Activated CD8-positive, alpha-beta T cell treated with anti-CD3 and anti-CD28 coated beads for 36 hours (primary cell): Measurements from ENCODE around the gene SLC8B1. TPM values are rescaled to one million over a fixed set of nuclear protein-coding genes. Genes with fewer than 3 reads are reported as not detected.

ENCODE experiments used
- ATAC-seq: fragments of 200-7000 bp; cut with Tn5 transposase; one replicate; pipeline ENCODE4 v1.10.0; 2021; ENCODE audit warnings: mild to moderate bottlenecking, moderate library complexity
- CTCF ChIA-PET: fragments of 350-600 bp; sonication (Branson Sonifier 250); formaldehyde crosslinking; loops from one replicate; lab custom pipeline; 2021; ENCODE audit warnings: antibody characterized with exemption; lab: Charles Lee
- POLR2A ChIA-PET: fragments of 350-600 bp; sonication (Branson Sonifier 250); formaldehyde crosslinking; loops from one replicate; lab custom pipeline; 2021; ENCODE audit warnings: antibody characterized with exemption; lab: Charles Lee
- DNase-seq: peaks from one replicate; pipeline ENCODE4 v3.0.0-alpha.2; 2020
- H3K27ac Mint-ChIP-seq: one replicate; pipeline ENCODE4 v1.8.0; 2021; ENCODE audit warnings: mild to moderate bottlenecking, mixed read lengths
- H3K27me3 Mint-ChIP-seq: one replicate; pipeline ENCODE4 v1.8.0; 2021; ENCODE audit warnings: mixed read lengths
- H3K36me3 Mint-ChIP-seq: one replicate; pipeline ENCODE4 v1.8.0; 2021; ENCODE audit warnings: low read depth, mixed read lengths
- H3K4me1 Mint-ChIP-seq: one replicate; pipeline ENCODE4 v1.8.0; 2021; ENCODE audit warnings: low read depth, mixed read lengths
- H3K4me3 Mint-ChIP-seq: one replicate; pipeline ENCODE4 v1.8.0; 2021; ENCODE audit warnings: mild to moderate bottlenecking, moderate library complexity, mixed read lengths
- H3K9me3 Mint-ChIP-seq: one replicate; pipeline ENCODE4 v1.8.0; 2021; ENCODE audit warnings: mixed read lengths
- CTCF ChIP-seq: fragments of 200-600 bp; IDR thresholded peaks from one replicate; pipeline ENCODE4 v1.8.0; 2022; ENCODE audit warnings: antibody characterized with exemption, mild to moderate bottlenecking
- intact Hi-C: fragments of 100-400 bp; cut with micrococcal nuclease; formaldehyde crosslinking; loops from one replicate; pipeline ENCODE4 v1.10.0; 2022
- total RNA-seq, 2 experiments: library from RNA; stranded (reverse); gene quantifications; one replicate each; pipeline ENCODE4 v1.2.3, GENCODE V29; 2021

Gene SLC8B1
- total RNA-seq, 2 experiments from 2014 or later, result 13.4 to 18.9 TPM

DNA sequence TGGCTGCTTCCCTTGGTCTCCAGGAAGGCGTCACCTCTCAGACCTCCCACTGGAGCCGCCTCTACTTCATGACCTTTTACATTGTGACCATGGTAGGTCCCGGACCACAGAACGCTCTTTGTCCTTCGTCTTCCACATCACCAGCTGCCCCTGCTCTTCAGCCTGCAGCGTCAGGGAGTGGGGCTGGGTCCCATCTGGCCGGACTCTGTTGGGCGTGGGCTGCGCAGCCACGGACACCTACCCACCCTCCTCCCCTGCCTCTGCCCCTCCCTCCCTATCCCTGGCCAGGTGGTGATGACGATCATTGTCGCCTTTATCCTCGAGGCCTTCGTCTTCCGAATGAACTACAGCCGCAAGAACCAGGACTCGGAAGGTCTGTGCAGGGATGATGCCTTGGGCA, 43.3 kb downstream of the SLC8B1 start:
- no peak for TF ChIP-seq CTCF
- Mint-ChIP-seq H3K4me1 (no peaks in the 10 kb centered on the region), H3K27me3 (no peaks in the 10 kb centered on the region), H3K9me3 (no peaks in the 10 kb centered on the region), H3K27ac (no peak overlapping the region), H3K4me3 (no peak overlapping the region), H3K36me3 (peaks cover 7% of the 10 kb centered on the region)
- ChIA-PET CTCF (interaction anchor here (2.5 kb wide), 1 partner anchor 20 kb away, joined by 5 read pairs; no protein-coding TSS in a partner anchor), POLR2A (no interaction called here)
- ATAC-seq, result no peak
- intact Hi-C loops, result no loop called here
- DNase-seq, result no peak

DNA sequence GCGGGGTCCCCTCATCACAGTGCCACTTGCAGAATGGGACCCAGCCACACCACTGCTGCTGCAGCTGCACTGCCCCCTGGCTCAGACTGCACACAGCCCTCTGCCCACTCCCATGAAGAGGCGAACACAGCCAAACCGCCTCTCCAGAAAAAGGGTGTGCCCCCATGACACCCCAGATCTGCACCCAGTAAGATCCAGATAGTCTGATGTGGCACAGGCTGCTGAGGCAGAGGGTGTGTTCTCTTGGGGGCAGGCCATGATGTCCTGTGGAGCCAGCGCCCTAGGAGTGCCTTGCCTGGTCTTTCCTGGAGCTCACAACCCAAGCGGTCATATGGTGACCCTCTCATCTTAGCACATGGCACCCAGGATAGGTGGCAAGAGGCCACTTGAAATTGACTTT, 44.4 kb downstream of the SLC8B1 start:
- ChIA-PET CTCF (interaction anchor here (2.5 kb wide), 1 partner anchor 21 kb away, joined by 5 read pairs; no protein-coding TSS in a partner anchor), POLR2A (no interaction called here)
- H3K27ac Mint-ChIP-seq, result no peak overlapping the region
- intact Hi-C loops, result no loop called here
- TF ChIP-seq CTCF, result no peak
- no peaks in the 10 kb centered on the region for H3K9me3 Mint-ChIP-seq
- no peak overlapping the region for H3K4me3 Mint-ChIP-seq
- DNase-seq (no peak), ATAC-seq (no peak)
- peaks cover 7% of the 10 kb centered on the region for H3K36me3 Mint-ChIP-seq
- no peaks in the 10 kb centered on the region for H3K4me1 Mint-ChIP-seq
- no peaks in the 10 kb centered on the region for H3K27me3 Mint-ChIP-seq

- no peaks in the 10 kb centered on the region for H3K27me3 Mint-ChIP-seq
- H3K4me1 Mint-ChIP-seq, result no peaks in the 10 kb centered on the region
- DNase-seq, result no peak
- POLR2A ChIA-PET, result interaction anchor here (0.6 to 1.2 kb wide), 2 partner anchors 9 kb away, joined by 4 to 5 read pairs; no protein-coding TSS in a partner anchor
- H3K9me3 Mint-ChIP-seq, result no peaks in the 10 kb centered on the region
- intact Hi-C loops, result no loop called here
- no peak for ATAC-seq
- CTCF ChIA-PET, result interaction anchor here (0.9 to 2.5 kb wide), 2 partner anchors 18 to 22 kb away, joined by 3 to 5 read pairs; no protein-coding TSS in a partner anchor
- H3K27ac Mint-ChIP-seq, result no peak overlapping the region
- H3K4me3 Mint-ChIP-seq, result no peak overlapping the region
- TF ChIP-seq CTCF, result no peak
- peaks cover 9% of the 10 kb centered on the region for H3K36me3 Mint-ChIP-seq
Measured at GRCh38 chr12:113289361-113289760, 45.5 kb downstream of the SLC8B1 start.

- Mint-ChIP-seq H3K27ac (no peak overlapping the region), H3K36me3 (peaks cover 9% of the 10 kb centered on the region), H3K4me3 (no peak overlapping the region), H3K27me3 (no peaks in the 10 kb centered on the region), H3K4me1 (no peaks in the 10 kb centered on the region), H3K9me3 (no peaks in the 10 kb centered on the region)
- ATAC-seq (no peak), DNase-seq (no peak)
- CTCF ChIA-PET, result no interaction called here
- TF ChIP-seq CTCF, result no peak
- POLR2A ChIA-PET, result no interaction called here
- intact Hi-C loops, result no loop called here
Measured at GRCh38 chr12:113287899-113288282, 47.0 kb downstream of the SLC8B1 start.

DNA sequence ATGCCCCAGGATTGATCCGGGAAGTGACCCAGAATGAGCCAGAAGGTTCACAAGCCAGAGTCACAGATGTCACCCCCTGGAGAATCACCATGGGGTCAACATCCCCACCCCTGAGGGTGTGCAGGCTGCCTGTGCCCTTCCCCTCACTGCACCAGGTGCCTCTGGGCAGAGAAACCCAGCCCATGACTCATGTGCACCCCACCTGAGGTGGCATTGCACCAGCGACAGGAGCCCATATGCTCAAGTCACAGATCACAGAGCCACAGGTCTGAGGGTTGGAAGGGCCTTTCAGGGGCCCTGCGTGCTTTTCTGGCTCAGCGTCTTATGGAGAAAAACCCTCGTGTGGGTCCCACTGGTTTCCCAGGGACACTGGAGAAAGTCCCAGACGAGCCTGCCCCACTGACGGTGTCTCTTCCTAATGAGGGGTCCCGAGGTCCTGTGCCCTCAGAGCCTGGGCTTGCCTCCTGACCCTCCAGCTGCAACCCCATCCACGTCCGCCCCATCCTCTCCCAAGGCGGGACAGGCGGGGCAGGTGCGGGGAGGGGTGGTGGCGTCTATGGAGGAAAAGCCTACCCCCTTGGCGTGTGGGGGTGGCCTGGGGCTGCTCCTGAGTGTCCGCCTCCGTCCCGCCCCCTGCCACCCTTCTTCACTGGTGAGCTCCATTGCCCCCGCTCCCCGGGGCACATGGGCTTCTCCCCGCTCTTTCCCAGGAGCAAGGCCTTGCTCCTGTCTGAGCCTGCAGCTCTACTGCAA, 47.6 kb downstream of the SLC8B1 start:
- Mint-ChIP-seq H3K9me3 (no peaks in the 10 kb centered on the region), H3K4me3 (no peak overlapping the region), H3K36me3 (peaks cover 9% of the 10 kb centered on the region), H3K27me3 (no peaks in the 10 kb centered on the region), H3K4me1 (no peaks in the 10 kb centered on the region), H3K27ac (no peak overlapping the region)
- no peak for DNase-seq
- ChIA-PET CTCF (no interaction called here), POLR2A (no interaction called here)
- TF ChIP-seq CTCF, result no peak
- ATAC-seq, result no peak
- intact Hi-C loops, result no loop called here
